ENCODE data around the gene TXLNA.

The TXLNA gene

DNA sequence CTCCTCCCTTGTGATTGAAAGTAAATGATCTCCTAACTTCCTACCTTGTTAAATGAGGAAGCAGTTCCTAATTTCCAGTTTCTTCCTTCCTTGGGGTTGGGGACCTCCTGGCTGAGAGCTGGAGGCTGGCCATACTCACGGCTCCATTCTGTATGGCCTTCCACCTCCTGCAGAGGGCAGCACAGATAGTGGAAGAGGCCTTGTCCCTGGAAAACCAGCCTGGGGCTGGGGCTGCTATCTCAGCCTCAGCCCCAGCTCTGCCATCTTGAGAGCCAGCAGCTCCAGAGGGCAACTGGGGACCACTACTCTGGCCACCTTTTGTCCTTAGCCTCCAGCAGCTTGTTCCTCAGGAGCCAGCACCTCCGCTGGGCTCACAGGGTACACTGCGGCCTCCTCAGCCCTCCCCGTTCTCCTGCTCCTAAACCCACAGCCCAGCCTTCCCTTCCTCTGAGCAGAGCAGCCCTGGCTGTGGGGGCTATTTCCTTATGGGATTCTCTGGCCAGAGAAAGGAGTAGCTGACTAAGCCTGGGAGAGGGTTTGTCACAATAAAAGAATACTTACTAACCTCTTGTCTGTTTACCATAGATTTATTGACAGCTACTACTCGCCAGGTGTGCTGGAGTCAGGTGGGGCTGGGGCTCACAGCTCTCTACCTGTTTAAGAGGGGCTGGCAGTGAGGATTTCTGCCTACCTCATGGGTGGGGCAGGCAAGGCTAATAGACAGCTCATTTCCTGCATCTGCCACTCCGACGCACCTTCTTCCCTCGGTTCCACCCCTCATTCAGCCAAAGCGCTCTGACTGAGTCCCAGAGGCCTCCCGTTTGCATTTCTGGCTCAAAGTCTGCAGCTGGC is 36.4 kb downstream of the TXLNA start:
- no peak for DNase-seq (ENCODE audit: low read depth)

DNA sequence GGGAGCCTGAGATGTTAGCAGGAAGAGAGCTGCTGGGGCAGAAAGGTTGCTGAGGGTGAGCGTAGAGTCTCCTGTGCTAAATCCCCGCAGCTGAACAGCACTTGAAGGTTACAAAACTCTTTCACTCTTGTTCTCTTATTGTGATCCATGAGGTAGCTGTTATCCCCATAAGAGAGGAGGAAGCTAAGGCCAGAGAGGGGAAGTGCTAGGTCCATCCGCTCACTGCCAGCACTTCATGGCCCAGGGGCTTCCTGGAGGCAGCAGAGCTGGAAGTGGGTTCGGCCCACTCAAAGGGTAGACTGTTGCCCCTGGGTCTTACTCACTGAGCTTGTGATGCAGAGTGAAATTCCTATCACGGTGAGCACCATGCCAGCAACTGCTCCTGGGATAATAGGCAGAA is 37.1 kb downstream of the TXLNA start:
- no peak for DNase-seq (ENCODE audit: low read depth)

DNA sequence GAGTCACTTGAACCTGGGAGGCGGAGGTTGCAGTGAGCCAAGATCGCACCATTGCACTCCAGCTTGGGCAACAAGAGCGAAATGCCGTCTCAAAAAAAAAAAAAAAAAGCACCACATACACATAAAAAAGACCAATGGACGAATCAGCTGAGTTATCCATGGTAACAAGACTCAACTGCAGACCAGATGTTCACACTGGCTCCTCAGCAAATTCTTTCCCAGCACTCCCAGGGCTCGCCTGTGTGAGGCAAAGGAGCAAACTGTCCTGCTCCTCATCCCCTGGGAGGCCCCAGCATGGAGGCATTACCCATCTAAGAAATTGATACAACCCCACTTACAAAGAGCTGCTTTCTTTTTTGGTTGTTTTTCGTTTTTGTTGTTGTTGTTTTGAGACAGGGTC is 39.5 kb downstream of the TXLNA start:
- DNase-seq (ENCODE audit: low read depth) = no peak

DNA sequence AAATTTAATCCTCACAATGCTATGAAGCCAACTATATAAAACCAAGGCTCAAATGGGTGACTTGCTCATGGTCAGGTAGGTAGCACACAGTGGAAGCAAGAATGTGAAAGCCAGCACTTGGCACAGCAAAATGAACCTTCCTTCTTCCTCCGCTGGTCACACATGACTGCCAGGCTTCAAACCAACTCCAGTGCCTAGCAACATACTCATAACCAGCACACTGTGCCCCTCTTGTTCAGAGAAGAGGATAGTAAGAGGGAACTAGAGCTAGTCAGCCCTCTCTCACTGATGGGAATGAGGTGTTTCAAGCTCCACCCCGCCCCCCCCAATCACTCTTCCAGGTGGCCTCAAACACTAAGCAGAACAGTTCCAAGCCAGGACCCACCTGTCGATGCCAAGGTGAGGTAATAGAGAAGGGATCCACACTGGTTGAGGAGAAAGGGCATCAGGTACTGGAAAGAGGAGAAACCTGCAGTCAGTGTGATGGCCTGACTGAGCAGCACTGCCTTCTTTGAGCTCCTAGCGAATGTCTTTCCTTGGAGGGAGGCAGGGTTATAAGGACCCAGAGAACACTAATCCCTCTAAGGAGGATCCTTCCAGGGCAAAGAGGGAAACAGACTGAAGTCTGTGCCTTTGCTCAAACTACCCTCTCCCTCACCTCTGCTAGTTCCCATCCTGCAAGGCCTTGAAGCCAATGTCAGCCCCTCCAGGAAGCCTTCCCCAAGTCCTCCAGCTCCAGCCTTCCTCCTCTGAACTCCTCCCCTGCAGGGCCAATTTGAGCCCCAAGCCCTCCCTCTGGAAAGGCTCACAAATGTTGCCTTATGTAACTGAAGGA is 41.5 kb downstream of the TXLNA start:
- DNase-seq (ENCODE audit: low read depth) = no peak

DNA sequence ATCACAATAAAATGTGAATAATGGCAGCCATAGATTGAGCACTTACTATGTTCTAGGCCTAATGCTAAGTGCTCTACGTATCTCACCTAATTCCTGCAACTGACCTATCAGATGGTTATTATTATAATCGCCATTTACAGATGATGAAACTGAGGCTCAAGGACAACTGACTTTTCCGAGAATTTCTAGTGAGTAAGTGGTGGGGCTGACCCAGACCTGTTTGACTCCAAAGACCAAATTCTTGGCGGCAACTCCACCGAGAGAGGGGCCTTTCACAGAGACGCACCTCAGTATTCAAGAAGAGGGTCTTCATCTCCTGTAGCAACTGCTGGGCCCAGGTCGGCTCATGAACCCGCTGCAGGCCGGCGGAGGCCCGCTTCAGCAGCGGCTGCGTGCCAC is 42.1 kb downstream of the TXLNA start:
- DNase-seq (ENCODE audit: low read depth) = no peak

DNA sequence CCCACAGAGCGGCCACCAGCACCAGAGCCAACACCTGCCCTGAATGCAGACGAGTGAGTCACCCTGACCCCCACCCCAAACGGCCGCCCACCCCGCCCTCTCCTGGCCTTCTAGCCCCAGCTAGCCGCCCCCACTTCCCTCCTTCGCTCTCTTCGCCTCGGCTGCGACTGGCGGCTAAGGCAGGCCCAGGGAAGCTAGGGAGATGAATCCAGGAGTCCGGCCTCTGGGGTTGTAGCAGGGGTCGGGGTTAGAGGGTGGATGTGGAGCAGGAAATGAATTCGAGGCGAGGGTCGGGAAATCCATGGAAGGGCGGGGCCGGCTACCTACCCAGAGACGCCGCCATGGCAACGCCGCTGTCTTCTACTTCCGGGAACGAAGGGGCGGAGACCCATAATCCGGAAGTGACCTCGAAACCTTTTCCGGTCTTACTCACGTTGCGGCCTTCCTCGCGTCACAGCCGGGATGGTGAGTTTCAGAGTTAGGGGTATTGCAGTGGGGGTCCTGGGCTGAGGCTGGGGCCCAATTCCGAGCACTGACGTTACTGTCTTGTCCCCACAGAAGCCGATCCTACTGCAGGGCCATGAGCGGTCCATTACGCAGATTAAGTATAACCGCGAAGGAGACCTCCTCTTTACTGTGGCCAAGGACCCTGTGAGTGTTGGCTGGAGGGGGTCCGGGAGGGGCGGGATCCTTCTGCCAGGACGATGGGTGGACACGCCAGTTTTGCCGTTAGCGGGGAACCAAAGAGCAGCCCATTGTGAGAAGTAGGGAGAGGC is 42.7 kb downstream of the TXLNA start, which contains the start of the genes EIF3I and TMEM234:
EIF3I (plus strand) TSS at position 428 of the 776 bp plus-strand sequence; CDS start at position 463, 35 bp downstream.
TMEM234 (minus strand) TSS at position 374 of the 776 bp plus-strand sequence; CDS start at position 343, 31 bp downstream.
- DNase-seq (ENCODE audit: low read depth) = no peak

DNA sequence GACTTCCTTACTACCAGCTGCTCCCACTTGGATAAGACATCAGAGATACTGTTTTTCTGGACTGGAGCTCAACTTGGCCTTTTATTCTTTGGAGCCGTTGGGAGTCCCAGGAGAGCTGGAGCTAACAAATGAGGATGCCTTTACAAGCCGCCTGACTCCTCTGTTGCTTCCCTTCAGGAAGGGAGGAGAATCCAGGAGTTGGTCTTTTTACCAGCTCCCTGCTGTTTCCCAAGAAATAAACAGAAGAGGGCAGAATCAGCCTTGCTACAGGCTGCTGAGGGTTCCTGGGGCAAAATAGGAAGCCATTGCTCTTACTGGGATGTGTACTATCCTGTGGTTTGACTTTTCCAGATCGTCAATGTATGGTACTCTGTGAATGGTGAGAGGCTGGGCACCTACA is 44.2 kb downstream of the TXLNA start:
- DNase-seq (ENCODE audit: low read depth) = no peak

DNA sequence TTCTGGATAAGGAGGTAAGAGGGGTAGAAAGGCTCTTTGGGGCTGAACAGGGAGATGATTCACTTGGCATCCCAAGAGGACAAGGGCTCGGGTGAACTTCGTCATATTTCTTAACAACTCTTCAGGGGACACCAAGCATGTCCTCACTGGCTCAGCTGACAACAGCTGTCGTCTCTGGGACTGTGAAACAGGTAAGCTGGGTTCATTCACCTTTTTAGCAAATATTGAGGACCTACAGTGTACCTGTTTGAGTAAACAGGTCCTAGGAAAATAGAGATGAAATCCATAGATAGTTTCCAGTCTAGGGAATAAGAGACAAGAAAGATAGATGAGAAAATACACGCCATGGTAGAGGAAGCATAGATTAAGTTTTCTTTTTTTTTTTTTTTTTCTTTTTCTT is 44.8 kb downstream of the TXLNA start:
- DNase-seq (ENCODE audit: low read depth) = no peak

DNA sequence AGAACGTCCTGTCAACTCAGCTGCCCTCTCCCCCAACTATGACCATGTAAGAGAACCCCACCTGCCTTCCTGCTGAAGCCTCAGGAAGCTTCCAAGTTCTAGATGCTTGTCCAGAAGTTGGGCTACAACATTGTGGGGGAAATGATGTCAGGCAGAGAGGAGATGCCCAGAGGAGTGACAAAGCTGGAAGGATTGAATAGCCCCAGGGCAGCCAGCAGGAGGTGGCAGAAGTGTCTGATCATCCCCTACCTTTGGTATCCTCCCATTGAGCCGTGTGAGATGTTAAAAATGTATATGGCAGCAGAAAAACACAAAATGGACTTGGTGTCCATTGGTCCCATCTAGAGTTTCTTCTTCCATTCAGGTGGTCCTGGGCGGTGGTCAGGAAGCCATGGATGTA is 49.3 kb downstream of the TXLNA start:
- DNase-seq (ENCODE audit: low read depth) = no peak

DNA sequence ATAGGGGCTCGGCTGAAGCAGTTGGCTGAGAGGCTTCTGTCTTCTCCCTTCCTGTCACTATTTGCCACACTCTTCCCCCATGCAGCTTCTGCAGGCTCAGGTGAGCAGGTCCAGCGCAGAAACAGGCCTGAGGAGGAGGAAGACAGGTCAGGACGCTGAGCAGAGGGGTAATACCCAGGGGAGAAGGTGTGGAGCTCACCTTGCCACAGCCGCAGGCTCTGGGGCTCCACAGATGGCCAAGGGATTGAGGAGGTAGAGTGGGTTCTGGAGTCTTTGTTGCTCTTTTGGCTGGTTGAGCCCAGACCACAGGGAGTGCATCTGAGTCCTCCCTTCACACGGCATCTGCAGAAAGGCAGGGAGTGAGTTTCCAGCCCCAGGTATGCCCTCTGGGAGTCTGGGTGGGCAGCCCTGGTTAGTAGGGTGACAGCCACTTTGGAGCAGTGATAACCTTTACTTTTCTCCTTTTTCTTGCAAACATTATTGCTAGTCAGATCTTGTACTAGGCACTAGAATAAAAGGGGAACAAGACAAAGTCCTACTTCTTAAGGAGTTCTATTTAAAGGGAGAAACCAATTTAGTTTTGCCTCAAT is 52.5 kb downstream of the TXLNA start:
- no peak for DNase-seq (ENCODE audit: low read depth)

DNA sequence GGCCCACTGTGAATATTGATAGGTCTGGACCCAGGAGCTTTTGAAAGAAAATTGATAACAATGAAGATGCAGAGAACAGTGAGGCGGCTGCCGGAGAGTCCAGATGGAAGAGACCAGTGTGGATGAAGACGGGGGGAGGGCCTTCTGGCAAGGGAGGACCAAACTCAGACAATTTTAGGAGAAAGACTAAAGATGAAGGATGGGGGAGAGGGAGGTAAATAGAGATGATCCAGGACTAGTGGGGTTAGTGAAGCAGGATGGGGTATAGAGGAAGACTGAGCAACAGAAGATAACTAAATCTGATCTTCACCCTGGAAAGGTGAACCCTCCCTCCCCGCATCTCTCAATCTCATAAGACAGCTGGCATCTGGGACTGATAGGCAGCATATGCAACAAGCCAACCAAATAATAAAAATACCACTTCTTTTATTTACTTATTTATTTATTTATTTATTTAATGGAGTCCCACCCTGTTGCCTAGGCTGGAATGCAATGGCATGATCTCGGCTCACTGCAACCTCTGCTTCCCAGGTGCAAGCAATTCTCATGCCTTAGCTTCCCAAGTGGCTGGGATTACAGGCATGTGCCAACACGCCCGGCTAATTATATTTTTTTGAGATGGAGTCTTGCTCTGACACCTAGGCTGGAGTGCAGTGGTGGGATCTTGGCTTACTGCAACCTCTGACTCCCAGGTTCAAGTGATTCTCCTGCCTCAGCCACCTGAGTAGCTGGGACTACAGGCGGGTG is 53.3 kb downstream of the TXLNA start:
- no peak for DNase-seq (ENCODE audit: low read depth)

DNA sequence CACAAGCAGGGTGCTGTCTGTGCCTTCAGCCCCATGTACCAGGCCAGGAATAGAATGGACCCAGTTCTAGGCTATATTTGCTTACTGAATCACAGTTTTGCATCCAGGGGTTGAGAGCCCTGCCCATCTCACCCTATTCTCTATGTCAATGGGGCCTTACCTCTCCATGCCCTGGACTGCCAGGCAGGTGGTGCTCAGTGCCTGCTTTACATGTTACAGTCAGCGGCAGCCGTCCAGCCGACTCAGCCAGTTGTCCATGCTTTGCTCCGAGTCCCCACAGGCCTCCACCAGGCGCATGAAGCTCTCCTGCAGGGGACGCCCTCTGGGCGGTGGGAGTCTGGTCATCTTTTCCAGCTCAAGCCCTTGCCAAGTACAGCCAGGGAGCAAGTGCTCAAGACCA is 55.3 kb downstream of the TXLNA start:
- DNase-seq (ENCODE audit: low read depth) = no peak

DNA sequence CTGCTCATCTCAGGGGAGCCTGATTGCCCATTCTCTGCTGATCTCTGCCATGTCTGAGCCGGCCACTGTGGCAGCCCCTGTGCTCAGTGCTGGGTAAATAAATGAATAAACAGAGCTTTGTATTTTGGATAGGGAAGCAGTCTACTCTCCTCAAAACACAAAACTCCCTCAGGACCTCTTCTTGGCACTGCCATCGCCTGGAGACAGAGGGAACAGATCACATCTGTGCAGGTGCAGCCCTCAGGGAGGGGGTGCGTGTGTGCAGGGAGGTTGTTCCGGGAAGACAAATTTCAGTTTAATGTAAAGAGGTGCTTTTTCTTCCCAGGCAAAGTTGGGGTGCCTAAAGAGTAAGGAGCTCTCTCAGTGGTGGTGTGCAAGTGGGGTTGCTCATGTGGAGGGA is 59.9 kb downstream of the TXLNA start:
- no peak for DNase-seq (ENCODE audit: low read depth)

DNA sequence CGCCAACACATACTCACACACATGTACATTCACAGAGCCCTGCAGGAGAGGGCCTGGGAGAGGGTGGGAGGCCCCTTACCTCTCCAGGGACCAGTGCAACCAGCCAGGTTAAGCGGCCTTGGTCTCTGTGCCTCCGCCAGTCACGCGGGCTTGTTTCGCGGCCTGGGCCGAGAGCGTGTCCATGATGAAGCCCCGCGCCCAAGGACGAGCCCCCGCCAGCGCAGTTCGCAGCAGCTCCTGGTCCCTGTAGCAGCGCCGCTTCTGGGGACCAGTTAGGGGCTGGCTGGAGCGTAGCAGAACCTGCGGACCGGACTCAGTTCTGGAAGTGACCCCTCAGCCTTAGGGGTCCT is 60.3 kb downstream of the TXLNA start:
- DNase-seq (ENCODE audit: low read depth) = no peak

DNA sequence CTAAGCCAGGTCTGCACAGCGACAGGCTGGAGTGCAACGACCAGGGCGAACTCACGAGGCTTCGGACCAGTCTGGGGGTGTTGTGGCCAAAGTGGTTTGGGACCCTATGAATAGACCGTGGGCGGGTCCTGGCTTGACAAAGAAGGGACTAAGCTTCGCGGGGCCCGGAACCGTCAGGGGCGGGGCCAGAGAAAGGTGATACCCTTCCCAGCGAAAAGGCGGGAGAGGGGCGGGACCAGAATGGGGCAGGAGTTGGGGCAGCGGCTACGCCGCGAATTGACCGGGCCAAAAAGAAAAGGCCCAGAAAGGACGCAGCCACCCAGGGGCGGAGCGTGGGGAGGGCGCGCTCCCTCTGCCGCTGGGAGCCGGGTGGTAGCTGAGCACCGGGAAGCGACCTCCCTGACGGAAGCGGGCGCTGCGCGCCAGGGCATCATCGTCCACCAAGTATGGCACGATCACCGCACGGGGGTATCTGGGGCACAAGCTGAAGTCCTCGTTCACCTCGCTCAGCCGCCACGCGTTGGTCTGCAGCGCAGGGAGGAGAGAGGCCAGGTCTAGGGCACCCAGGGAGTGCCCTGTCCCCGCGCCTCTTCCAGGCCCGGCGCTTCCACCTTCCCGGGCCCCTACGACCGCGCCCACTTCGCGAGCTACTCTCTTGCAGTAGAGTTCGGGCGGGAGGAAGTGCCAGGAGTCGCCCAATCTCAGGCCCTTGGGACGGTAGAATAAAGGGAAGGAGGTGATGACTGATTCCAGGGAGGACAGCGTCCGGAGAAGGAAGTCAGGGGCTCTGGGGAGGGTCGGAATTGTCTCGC is 60.9 kb downstream of the TXLNA start:
- DNase-seq (ENCODE audit: low read depth) = no peak

DNA sequence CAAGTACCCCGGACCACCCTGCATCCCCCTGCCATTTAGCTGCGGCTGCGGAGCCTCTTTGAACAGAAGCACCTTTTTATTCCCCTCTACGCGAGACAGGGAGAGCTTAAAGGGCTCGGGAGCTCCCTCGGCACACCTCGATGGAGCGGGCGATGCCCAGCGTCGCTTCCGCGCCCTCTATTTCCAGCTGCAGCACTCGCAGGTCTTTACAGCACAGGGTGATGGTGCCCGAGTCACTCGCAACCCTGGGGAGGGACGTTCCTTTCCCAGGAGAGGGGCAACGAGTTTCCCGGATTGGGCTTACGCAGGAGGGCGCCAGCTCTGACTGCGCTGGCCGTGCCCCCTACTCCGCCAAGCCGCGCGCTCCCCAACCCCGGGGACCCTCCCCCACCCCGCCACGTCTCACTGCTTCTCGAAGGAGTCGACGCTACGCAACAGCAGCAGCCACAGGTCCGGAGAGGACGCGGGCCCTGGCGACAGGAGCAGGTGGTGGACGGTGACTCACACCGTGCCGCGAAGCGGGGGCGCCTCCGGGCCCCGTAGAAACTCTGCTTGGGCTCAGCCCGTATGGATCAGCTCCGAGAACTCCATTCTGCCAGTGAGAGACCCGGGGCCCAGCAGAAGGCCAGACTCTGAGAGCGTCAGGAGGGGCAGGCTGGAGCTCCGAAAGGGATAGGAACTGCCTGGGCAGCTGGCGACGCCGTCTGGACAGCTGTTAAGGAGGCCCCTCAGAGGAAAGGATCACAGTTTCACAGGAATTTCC is 61.7 kb downstream of the TXLNA start:
- DNase-seq (ENCODE audit: low read depth) = no peak

DNA sequence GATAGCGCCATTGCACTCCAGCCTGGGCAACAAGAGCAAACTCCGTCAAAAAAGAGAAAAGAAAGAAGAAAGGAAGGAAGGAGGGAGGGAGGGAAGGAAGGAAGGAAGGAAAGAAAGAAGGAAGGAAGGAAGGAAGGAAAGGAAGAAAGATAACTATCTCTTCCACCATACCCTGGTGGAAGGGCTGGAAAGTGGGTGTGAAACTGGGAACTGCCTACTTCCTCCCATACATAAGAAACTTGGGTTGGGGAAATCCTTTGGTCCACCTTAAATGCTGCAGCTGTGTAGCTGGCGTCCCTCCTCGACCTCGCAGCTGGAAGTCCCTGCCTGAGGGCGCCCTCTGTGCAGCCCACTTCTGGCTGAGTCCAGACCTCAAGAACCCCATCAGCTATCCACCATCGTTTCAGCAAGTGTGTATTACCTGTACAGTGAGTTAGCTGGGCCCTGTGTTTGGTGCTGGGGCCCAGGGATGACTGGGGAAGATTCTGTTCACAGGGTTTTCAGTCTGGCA is 62.9 kb downstream of the TXLNA start:
- DNase-seq (ENCODE audit: low read depth) = no peak

DNA sequence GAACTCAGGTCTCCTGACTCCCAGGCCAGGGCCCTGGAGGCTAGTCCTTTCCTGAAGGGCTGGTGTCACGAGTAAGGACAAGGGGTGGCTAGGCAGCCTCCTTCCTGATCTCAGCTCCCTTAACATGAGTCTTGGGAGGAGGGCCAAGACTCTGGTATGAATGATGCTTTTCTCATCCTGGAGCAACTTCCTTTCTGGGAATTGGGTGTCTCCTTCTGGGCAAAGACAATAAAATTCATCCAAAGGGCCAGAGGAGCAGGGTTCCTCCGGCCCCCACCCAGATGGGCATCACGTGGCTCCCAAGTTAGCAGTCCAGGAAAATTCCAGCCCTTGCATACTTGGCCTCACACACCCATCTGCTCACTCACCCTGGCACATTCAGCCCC is 67.4 kb downstream of the TXLNA start, which contains the start of gene FAM167B:
FAM167B (plus strand) TSS at position 335 of the 386 bp plus-strand sequence. CDS start 200 bp downstream, outside the sequence.
- no peak for DNase-seq (ENCODE audit: low read depth)

DNA sequence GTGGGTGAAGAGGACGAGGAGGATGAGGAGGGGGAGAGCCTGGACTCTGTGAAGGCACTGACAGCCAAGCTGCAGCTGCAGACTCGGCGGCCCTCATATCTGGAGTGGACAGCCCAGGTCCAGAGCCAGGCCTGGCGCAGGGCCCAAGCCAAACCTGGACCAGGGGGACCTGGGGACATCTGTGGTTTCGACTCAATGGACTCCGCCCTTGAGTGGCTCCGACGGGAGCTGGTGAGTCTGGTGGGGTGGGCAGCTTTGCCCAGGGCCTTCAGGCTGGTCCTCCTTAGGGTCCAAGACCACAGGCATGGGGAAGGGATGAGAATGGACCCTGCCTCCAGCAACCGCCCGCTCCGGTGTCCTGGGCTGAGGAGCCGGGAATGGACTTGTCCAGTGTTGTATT is 68.0 kb downstream of the TXLNA start:
- no peak for DNase-seq (ENCODE audit: low read depth)
